GM18517 (cell line): ENCODE results near the gene CLDN8.

Experiments used
- ATAC-seq: cut with Tn5 transposase; IDR thresholded peaks from one replicate; pipeline ENCODE4 v1.9.1; 2021; ENCODE audit warnings: mild to moderate bottlenecking, moderate library complexity; ENCODE audit not compliant: unreplicated experiment

CLDN8 gene

DNA sequence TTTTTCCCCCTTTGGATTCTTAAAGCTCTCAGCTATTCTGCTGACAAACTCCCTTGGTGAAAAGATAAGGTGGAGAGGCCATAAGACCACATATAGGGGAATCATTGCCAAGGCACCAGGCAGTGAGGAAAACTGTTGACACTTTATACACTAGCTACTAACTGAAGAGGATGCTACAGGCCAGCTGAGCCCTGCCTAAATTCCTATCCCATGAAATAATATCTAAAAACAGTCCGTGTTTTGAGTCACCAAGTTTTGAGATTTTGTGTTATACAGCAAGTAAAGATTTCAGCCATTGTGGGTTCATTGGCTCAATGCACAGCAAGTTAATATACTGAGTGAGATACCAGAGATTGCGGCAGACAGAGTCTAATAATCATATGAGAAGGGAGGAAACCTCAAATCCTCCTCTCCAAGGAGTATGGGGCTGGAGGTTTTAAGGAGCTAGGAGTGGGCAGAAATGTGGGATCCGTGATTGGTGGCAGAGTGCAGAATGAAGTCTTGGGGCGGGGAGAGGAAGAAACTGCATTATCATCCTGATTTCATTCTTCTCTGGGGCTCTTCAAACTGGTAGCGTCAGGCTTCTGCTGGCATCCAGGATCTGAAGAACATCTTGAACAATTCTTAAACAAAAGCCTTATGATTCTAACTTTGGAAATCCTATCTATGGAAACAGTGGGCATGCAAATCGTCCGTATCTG, 9.2 kb downstream of the CLDN8 start:
- no peak for ATAC-seq

DNA sequence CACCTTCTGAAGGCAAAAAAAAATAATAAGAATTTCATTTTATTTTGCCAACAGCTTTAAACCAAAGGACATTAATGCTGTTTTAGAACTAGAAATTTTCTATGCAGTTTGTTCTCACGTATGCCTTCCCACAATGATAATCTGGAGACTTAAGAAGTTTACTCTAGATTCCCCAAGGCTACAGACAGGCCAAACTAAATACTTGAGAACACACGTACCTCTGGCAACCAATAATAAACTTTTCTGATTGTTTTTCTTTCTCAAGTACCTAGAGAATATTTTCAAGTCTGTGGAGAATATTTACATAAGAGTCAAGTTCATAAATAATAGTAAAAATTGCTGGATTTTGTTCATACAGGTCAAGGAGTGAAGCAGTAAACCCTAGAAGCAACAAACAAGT, 15.9 kb downstream of the CLDN8 start:
- ATAC-seq = no peak

DNA sequence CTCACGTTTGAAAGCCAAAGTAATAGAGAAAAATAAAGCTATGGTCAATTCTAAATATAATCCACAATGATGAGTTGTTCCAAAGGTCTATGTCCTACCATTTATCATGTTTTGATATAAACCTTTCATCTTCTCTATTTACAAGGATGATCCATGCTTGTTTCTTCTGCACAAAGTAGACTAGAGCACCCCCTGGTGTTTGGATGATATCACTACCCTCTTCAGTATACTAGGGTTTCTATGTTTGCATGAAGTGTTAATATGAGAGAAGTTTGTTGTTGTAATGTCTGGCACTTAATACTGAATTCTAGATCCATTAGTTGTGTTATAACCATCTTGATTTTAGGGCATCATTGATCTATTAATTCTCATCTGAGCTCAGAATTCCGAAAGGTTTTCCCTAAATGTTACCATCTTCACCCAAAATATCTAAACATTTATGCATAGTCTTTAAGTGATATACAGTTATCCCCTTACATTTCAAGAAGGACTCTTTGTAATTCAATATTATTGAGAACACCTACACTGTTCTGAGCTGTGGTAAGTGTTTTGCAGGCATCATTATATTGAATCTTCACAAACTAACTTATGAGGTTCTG, 21.1 kb downstream of the CLDN8 start:
- peak; percentile 66 for ATAC-seq

DNA sequence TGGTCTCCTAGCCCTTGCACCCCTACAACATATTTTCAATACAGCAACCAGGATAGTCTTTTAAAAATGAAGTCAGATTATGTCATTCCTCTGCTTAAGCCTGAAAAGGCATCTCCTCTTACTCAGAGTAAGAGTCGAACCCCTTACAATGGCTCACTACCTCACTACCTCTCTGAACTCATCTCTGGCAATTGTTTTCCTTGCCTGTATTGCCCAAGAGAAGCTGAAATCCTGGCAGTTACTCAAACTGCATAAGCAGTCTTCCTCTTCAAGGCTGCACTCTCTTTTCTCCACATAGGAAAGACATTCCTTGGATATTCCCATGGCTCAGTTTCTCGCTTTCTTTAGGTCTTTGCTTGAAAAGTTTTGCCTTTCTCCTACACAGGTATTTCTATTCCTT, 22.7 kb downstream of the CLDN8 start:
- no peak for ATAC-seq

GRCh38 chr21:30190554-30190953, 25.3 kb downstream of the CLDN8 start:
- ATAC-seq = no peak

DNA sequence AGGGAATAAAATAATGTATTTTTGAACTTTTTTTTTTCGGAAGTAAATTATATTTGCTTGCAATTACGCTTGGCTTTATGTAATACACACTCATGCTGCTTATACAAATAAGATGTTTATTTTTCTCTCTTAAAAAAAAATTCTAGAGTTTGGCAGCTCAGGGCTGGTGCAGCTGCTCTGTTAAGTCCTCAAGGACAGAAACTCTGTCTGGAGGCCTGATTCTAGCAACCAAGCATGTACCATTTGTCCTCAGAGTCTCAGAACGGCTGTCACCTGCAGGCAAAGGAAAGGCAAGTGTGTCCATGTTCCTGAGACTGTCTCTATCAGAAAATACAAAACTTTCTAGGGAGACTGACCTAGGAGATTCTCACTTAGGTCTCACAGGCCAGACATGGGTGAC, 26.1 kb downstream of the CLDN8 start:
- ATAC-seq = no peak

DNA sequence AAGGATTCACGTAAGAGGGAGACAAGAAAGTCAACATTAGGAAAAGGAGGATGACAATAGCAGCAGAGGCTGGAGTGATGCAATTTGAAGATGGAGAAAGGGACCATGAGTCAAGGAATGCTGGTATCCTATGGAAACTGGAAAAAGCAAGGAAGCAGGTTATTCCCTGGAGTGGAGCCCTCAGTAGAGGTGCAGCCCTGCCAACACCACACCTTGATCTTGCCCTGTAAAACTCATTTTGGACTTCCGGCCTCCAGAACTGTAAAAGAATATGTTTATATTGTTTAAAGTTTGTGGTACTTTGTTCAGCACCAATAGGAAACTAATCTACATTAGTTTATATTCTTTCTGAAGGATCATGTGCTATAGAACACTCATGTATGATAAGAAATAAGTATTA, 29.7 kb downstream of the CLDN8 start:
- ATAC-seq = no peak

GRCh38 chr21:30168086-30168485, 47.8 kb downstream of the CLDN8 start:
- ATAC-seq = no peak

- ATAC-seq = no peak
Observed at GRCh38 chr21:30166705-30167104, 49.2 kb downstream of the CLDN8 start, which contains the start of gene CLDN17. Gene CLDN17 (minus strand): TSS chr21:30166805. CDS start chr21:30166617, 188 bp downstream.

DNA sequence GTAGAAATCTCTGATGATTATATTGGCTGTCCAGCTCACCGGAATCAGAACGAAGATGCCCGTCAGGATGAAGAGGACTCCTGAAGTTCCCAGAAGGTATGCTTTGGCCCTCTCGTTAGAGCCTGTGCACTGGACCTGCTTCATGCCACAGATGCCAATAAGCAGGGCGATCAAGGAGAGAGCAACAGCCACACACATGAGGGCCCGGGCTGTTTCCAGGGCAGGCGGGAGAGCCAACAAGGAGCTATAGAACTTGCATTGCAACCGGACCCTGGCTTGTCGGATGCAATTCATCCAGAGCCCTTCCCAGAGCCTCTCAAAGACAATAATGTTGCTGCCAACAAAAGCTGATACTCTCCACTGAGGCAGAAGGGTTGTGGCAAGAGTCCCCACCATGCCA, 49.7 kb downstream of the CLDN8 start:
- no peak for ATAC-seq

DNA sequence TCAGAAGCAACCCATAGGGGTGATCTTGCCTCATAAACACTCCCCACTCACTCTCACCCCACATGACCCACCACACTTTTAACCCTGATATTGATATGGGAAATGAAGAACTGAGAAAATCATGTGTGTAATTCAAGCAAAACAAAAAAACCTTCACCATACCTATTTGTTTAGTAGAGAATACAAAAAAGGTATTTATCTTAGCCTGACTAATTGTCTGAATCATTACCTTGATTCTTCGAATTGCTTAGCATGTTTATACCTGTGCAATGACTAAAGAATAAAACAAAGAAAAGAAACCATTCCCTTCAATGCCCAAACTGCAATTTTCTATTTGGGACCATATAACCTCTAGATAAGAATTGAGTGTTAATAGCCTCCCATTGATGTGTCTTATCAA, 51.1 kb downstream of the CLDN8 start:
- no peak for ATAC-seq
